Choroid plexus epithelial cell (primary cell): Measurements from ENCODE around the gene PDE9A.

Source experiments
- DNase-seq: peaks from one replicate; pipeline ENCODE4 v3.0.0-alpha.2; 2010; ENCODE audit warnings: low read depth
- H3K4me3 ChIP-seq: 2 replicates; pipeline ENCODE4 v1.5.1; 2011; ENCODE audit warnings: low read depth, mild to moderate bottlenecking, control low read depth, low read length, moderate library complexity
- CTCF ChIP-seq: conservative IDR thresholded peaks from 2 replicates; pipeline ENCODE4 v1.5.1; 2011; ENCODE audit warnings: low read depth, mild to moderate bottlenecking, control low read depth, inconsistent platforms, low read length, moderate library complexity

PDE9A gene

GRCh38 chr21:42759594-42759927 is 106.1 kb downstream of the PDE9A start:
- no peak for TF ChIP-seq CTCF

DNA sequence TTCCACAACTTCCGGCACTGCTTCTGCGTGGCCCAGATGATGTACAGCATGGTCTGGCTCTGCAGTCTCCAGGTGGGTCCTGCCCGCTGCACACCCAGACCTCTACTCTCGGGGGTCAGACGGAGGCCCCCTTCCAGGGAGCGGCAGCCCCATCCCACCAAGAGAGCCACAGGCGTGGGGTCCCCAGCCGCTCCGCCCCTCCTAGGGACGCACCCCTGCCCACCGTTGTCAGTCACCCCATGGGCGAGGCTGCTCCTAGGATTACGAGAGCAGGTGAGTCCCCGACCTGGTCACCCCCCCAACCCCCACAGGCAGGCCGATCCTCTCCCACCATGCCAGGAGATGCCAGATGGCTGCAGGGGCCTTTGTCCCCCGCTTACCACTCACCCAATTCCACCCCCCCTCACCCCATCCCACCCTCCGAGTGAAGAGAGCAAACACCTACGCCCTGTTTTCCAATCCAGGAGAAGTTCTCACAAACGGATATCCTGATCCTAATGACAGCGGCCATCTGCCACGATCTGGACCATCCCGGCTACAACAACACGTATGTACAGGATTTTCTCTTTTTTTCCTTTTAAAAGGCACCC is 107.0 kb downstream of the PDE9A start:
- no peak for TF ChIP-seq CTCF
- no peak overlapping the region for H3K4me3 ChIP-seq
- DNase-seq: no peak

More at GRCh38 chr21:42759594-42759927, 106.1 kb downstream of the PDE9A start:
- DNase-seq: no peak
- no peak overlapping the region for H3K4me3 ChIP-seq

- no peak for TF ChIP-seq CTCF
- DNase-seq: no peak
These were observed 107.7 kb downstream of the PDE9A start for GRCh38 chr21:42760951-42761751.

DNA sequence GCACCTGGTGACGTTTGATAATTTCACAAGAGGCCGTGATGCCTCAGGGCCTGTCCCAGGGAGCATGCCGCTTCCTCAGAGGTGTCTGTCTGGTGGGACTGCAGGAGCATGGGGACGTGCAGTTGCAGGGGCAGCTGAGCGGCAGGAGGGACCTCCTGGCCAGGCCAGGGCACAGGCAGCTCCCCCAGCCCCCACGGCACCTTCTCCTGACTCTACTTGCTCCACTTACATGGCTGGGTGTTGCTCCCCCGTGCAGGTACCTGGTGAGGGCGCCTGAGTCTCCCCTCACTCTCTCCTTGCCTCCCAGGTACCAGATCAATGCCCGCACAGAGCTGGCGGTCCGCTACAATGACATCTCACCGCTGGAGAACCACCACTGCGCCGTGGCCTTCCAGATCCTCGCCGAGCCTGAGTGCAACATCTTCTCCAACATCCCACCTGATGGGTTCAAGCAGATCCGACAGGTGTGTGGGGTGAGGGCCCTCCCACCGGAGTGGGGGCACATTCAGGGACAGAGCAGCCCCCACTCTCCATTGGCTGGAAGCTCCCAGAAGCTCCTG is 108.4 kb downstream of the PDE9A start:
- H3K4me3 ChIP-seq: no peak overlapping the region
- no peak for DNase-seq
- no peak for TF ChIP-seq CTCF

More at GRCh38 chr21:42760951-42761751, 107.7 kb downstream of the PDE9A start:
- H3K4me3 ChIP-seq: no peak overlapping the region

DNA sequence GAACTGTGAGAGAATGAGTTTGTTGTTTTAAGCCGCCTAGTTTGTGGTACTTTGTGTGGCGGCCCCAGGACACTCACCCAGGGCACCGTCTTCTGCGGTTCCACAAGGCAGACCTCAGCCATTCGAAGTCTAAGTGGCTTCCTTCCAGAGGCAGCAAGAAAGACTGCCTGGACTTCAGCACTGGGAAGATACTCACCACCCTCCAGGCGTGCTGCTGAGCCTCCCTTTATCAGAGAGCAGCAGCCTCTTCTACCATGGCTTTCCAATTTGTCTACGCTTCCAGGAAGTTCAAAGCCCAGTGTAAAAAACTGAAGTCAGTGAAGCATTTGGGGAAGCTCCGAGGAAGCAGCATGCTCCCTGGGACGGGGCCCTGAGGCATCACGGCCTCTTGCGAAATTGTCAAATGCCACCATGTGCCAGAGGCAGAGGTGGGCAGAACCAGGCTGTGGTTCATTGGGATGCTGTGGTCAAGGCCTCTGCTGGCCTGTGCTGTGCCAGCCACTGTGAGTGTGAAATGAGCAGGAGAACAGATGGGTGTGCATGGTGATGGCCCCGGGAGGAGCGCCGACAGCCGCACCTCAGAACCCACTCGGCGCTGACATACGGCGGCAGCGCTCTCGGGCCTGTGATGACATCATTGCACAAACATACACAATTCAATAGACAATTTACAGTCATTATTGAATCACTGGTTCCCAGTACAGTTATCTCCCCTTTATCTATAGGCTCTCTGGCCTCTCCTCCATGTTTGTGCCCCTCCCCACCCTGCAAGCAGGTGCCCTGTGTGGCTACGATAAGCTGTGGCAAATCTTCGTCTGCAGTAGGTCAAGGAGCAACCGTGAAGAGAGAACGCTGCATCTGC is 110.4 kb downstream of the PDE9A start:
- DNase-seq: no peak
- TF ChIP-seq CTCF: no peak
- no peak overlapping the region for H3K4me3 ChIP-seq

DNA sequence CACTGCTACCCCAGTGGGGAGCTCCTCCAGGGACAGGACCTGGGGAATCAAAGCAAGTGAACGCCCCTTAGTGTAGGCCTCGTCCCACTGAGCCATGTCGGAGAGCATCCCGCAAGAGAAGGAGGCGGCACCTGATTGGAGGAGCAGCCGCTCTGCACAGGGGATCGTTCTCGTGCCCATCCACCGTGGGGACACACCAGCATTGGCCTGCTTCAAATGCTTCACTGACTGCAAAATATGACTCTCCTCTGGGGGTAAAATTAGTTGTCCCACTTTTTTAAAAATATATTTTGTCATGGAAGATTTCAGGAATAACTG is 111.0 kb downstream of the PDE9A start:
- TF ChIP-seq CTCF: no peak

More for the DNA sequence above, 111.0 kb downstream of the PDE9A start:
- H3K4me3 ChIP-seq: no peak overlapping the region
- DNase-seq: no peak
